DMS 273 (cell line): ENCODE measurements around the gene BCLAF3.

ENCODE experiments used
- DNase-seq: peaks from one replicate; lab custom pipeline; 2025; ENCODE audit not compliant: unreplicated experiment; lab: John Stamatoyannopoulos, UW

BCLAF3 gene

DNA sequence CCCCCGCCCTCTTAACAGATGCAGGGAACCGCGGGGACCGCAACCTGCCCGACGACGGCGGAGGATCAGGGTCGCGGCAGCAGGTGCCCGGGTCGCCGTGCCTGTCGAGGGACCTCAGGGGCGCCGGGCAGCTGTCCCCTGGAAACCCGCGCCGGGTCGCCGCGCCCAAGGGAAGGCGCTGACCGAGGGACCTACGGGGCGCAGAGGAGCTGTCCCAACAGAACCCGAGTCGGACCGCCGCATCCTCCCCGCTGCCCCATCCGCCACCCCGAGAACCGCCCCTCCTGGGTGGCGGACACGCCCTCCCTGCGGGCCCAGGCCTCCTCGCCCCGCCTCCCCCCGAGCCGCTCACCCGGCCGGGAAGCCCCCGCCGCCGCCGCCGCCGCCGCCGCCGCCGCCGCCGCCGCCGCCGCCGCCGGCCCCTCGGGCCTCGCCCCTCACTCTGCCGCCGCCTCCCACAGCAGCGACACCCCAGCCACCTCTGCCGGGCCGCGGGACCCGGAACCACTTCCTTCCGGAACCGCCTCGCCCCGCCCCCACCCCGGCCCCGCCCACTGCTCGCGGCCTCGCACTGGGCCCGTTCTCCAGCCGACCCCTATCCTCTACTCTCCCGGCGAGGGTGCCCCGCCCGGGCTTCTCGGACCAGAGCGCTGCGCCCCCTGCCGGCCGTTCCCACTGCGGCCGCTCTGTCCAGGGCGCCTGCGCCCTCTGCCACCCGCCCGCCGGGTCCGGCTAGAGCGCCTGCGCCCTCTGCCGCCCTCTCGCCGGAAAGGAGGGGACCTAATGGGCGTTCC lies at the start of gene BCLAF3:
BCLAF3 (minus strand) TSS at position 506 of the 794 bp plus-strand sequence. CDS start 20,797 bp downstream, outside the sequence.
- DNase-seq = peak; percentile 96

DNA sequence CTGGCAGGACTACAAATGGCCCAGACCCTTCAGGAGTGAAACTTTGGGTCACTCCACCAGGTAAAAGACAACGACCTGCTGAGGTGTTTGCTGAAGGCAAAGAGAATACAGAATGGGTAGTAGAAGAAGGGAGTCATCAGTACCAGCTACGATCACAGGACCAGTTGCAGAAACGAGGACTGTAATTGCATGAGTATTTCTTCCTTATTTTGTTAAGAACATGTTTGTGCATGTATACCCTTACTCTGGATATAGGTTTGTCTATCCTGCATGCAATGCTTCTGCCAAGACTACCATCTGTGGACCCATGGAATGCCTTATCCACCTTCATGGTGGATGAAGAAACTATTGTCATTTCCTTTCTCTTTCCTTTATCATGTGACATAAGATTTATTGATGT lies 48.1 kb upstream of the BCLAF3 start:
- no peak for DNase-seq

- DNase-seq = no peak
Observed at GRCh38 chrX:20037186-20037585, 46.3 kb upstream of the BCLAF3 start.

- DNase-seq = no peak
Observed at GRCh38 chrX:20032201-20032600, 41.3 kb upstream of the BCLAF3 start.

DNA sequence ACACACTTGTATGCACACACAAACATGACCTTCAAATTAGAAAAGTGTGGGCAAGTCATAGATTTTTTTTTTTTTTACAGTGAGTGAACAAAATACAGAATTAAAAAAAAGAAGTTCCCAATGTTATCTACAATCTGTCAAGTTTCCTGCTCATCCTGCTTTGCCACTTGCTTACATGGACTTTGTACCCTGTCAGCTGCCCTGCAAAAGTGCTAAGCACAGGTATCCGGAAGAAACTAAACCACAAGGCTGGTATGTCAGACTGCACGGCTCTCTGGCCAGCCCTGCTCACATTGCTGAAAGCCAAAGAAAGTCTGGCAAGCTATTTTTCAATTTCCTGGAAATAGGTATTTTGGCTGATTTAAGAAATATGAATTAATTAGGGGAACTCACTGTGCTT lies 38.9 kb upstream of the BCLAF3 start:
- DNase-seq = no peak

- DNase-seq = no peak
Observed at GRCh38 chrX:20028588-20028987, 37.7 kb upstream of the BCLAF3 start.

- DNase-seq = no peak
Observed at GRCh38 chrX:20026278-20026677, 35.4 kb upstream of the BCLAF3 start.

DNA sequence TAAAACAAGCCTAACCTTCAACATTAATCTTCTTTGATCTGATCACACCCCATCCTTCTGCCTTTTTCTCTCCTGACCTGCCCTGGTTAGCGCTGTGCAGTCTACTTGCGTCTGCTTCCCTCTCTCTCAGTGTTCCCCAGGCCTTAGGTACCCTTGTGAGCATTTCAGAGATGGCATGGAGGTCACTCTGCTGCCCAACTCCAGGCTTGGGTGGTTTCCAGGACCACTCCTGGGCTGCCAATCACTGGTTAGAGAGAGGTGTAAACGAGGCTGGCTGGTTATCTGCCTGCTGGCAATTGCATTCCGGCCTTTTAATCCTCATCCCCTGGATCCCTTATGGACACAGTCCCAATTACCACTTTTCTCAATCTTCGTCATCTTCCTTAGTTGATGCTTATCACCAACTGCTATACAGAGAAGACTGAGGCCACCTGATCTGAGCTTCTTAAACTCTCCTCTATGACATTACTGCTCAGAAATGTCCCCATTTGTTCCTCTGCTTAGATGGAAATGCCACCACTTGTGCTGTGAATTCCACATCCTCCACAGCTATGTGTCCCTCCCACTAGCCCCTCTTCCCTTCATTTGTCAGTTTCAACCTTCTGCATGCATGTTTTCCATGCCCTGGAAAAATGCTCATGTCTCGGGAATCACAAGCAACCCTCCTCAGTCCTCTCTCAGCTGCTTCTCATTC lies 29.0 kb upstream of the BCLAF3 start:
- DNase-seq = no peak

DNA sequence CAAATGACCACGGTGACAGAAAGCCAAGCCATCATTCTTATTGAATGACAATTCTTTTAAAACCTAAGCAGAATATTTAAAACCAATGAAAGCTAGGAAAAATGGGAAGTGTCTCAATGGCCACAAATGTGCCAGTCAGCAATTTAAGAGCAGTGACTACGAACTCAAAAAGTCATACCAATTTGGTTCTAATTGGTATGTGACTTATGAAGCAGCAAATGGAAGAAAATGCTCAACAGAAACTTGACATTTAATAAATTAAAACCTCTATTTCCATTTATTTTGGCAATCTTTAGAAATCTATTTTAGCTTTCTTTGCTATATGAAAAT lies 25.7 kb upstream of the BCLAF3 start:
- DNase-seq = no peak

- DNase-seq = no peak
Observed at GRCh38 chrX:20015945-20016615, 25.2 kb upstream of the BCLAF3 start.

DNA sequence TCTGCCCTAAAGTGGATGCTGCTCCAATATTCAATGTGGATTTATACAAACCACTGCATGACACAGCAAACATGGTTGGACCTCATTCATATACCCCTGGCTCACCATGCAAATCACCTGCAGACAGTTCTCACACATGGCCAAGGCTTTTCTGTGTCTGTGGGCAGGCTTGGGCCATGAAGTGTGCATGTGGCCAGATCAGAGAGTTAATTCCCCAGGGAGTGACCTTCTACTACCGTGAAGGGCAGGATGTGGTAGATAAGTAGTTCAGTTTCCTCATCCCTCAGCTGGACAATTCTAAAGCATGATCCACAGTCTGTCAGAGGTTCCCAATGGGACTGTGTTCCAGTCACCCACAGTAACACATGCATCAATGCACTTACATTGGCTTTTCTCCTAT lies 24.6 kb upstream of the BCLAF3 start:
- DNase-seq = no peak

DNA sequence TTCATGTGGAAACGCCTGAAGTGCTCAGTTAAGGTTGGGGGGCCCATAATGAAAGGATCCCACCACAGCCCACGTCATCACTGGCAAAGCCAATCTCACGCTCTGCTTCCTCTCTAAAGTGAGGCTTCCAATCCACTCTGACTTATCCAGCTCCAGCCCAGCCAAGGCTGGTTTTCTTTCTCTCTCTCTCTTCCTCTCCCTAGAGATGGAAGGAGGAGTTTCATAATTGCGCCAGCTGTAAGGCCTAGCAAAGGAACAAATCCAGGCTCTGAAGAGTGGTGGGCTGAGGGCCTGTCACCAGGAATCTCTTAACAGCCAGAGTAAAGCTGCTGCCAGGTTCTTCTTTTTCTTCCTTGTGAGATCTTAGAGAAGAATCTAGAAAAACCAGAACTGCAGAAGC lies 20.7 kb upstream of the BCLAF3 start:
- no peak for DNase-seq

GRCh38 chrX:20007962-20008622 lies 17.2 kb upstream of the BCLAF3 start:
- DNase-seq = no peak

DNA sequence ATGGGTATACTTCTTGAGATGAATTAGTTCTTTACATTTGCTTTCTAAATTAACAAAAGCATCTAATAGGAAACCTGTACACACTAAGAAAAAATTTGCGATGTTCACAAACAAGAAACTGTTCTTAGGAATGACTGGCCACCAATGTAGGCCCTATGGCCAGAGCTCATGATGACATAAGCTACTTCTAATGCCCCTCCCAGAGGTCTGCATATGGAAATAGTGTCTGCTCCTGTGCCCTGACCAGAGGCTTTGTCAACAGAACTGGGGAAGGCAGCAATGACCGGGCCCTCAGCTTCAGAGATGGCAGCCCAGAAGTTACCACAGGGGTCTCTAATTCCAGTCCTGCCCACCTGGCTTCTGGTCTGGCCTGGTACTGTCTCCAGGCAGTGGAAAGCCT lies 15.0 kb upstream of the BCLAF3 start:
- no peak for DNase-seq

GRCh38 chrX:20001588-20001987 lies 10.7 kb upstream of the BCLAF3 start:
- no peak for DNase-seq

DNA sequence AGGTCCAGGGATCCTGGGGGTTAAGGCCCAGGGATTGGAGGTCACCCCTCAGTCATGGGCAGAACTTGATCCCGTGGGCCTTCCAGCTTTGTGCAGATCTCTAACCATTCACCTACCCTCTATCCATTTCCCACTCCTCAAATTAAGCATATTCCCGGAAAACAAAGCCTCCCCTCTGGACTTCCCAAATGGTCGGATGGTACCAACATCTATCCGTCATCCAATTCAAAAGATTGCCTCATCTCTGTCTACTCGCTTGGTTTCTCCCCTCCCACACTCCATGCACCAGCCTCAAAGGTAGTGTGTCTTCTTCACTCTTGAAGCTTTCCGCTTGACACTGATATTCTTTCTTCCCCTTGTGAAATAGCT lies 473 bp upstream of the BCLAF3 start:
- DNase-seq = no peak

DNA sequence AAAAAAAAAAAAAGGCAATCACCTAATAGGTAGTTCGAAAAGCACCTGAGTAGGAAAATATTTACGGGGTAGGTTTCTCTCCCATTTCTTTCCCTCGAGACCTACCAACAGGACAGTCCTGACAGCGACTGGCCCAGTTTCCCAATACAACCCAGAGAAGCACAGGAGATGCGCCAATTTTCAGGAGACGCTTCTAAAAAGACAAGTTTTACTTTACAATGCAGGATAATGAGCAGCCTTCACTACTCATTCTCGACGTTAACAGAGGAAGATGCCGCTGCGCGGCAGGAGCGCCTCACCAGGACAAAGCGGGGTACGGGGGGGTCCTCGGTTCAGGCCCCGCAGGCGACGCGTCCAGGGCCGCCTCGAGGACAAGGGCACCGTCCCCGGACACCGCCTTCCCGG lies 708 bp downstream of the BCLAF3 start:
- DNase-seq = peak; percentile 58

- DNase-seq = no peak
Observed at GRCh38 chrX:19987856-19988255, 3.0 kb downstream of the BCLAF3 start.

DNA sequence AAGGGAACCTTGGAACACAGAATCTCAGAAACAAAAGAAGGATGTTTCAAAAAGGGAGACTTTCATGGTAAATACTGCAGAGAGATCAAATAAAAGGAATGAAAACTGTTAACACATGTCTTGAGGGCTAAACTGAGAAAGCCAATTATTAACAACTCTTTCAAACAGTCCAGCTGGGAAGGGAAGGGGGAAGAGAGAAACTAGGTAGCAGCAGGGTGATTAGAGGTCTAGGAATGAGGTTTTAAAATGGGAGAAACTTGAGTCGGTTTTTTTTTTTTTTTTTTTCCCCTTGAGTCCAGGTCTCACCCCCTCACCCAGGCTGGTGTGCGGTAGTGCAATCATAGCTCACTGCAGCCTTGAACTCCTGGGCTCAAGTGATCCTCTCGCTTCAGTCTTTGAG lies 4.3 kb downstream of the BCLAF3 start:
- DNase-seq = no peak

- no peak for DNase-seq
Observed at GRCh38 chrX:19981947-19982346, 8.9 kb downstream of the BCLAF3 start.

- no peak for DNase-seq
Observed at GRCh38 chrX:19975845-19976244, 15.0 kb downstream of the BCLAF3 start.

DNA sequence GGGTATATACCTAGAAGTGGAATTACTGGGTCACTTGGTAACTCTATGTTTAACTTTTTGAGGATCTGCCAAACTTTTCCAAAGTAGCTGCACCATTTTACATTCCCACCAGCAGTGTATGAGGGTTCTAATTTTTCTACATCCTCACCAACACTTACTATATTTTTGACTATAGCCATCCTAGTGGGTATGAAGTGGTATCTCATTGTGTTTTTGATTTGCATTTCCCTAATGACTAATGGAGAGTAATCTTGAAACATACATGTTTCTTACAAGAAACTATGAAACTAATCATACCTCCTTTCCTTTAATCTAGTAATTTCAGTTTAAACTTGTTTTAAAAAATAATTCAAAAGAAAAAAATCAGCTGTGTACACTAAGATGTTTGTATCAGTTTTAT lies 17.9 kb downstream of the BCLAF3 start:
- DNase-seq = no peak
